Stomach (tissue), 9 donors: ENCODE data around the gene SHE. TPM values are rescaled to one million over a fixed set of nuclear protein-coding genes. Genes with fewer than 3 reads are reported as not detected.
A peak's percentile ranks its signal among the peaks of the same experiment; 100 is the strongest.

Source experiments
- DNase-seq, 2 donors: peaks; one replicate each; pipeline versions ENCODE4 v3.0.0 to v3.0.0-alpha.2; 2013 to 2019
- H3K27ac ChIP-seq, 5 donors: fragments of 200-600 bp in 4 of 5; sonication (generic) in 4 of 5; one replicate each; pipeline ENCODE4 v1.5.1; 2013 to 2019; ENCODE audit warnings: mild to moderate bottlenecking in 1 of 5, moderate library complexity in 1 of 5
- H3K27me3 ChIP-seq, 3 donors: fragments of 200-600 bp; sonication (generic); one replicate each; pipeline ENCODE4 v1.5.1; 2017 to 2019; ENCODE audit warnings: mixed run types in 1 of 3
- H3K36me3 ChIP-seq, 4 donors: fragments of 200-600 bp; sonication (generic); 1 replicate in 3 of 4; 2 replicates in 1 of 4; pipeline ENCODE4 v1.5.1; 2016 to 2019
- H3K4me1 ChIP-seq, 4 donors: fragments of 200-600 bp; sonication (generic); one replicate each; pipeline ENCODE4 v1.5.1; 2016 to 2019
- H3K4me3 ChIP-seq, 4 donors: fragments of 200-600 bp; sonication (generic) in 3 of 4; one replicate each; pipeline ENCODE4 v1.5.1; 2016 to 2019; ENCODE audit warnings: mild to moderate bottlenecking in 1 of 4
- H3K9me3 ChIP-seq, 4 donors: fragments of 200-600 bp; sonication (generic); one replicate each; pipeline ENCODE4 v1.5.1; 2016 to 2019
- EP300 ChIP-seq: sonication (generic); formaldehyde crosslinking; IDR thresholded peaks from one replicate; pipeline ENCODE4 v1.6.1; 2017; ENCODE audit warnings: antibody characterized with exemption
- POLR2A ChIP-seq, 4 donors: fragments of 450-650 bp; IDR thresholded peaks; one replicate each; pipeline ENCODE4 v1.6.1; 2016; ENCODE audit warnings: antibody characterized with exemption in 4 of 4, control low read depth in 2 of 4, mild to moderate bottlenecking in 1 of 4, moderate library complexity in 1 of 4
- POLR2AphosphoS5 ChIP-seq, 3 donors: sonication (generic); formaldehyde crosslinking; IDR thresholded peaks; one replicate each; pipeline ENCODE4 v1.6.1; 2016; ENCODE audit warnings: antibody characterized with exemption in 3 of 3
- WGBS, 5 donors: extraction: QIAGEN DNeasy Blood & Tissue Kit in 3 of 5; methylation state at CpG; one replicate each; pipeline versions ENCODE4 v1.1.5 to v1.1.7; 2013 to 2018; 5-methylcytosine and 5-hydroxymethylcytosine counted together
- intact Hi-C: fragments of 100-400 bp; cut with DNase I; formaldehyde crosslinking; loops from one replicate; pipeline ENCODE4 v1.15.1; 2023; ENCODE audit warnings: low total_unique reads
- polyA plus RNA-seq, 3 donors: library from polyadenylated mRNA; stranded (reverse); fragments of 200-250 nt; gene quantifications; one replicate each; pipeline ENCODE4 v1.2.3, GENCODE V29; 2013
- total RNA-seq, 5 donors: library from RNA; depleted of rRNA; stranded (reverse); fragments of >200 nt; gene quantifications; one replicate each; pipeline versions ENCODE4 v1.1.0 to v1.2.3, GENCODE V29; 2014 to 2016
- TF ChIP-seq, protein P1 (sequence below), 7 experiments: fragments of 450-650 bp in 4 of 7; fragments of 200-600 bp in 3 of 7; sonication (generic) in 3 of 7; IDR thresholded peaks; one replicate each; pipeline ENCODE4 v1.5.1; 2016 to 2019; ENCODE audit warnings: antibody characterized with exemption in 7 of 7, control low read depth in 2 of 7, mild to moderate bottlenecking in 1 of 7
- donor health status: healthy with polysubstance abuse.
- donor health status: Bipolar disorder and iron deficiency.
- donor health status: healthy.

Gene SHE
- total and polyA plus RNA-seq, 8 donors: 0.87 to 13.8 (median 4.5) TPM

DNA sequence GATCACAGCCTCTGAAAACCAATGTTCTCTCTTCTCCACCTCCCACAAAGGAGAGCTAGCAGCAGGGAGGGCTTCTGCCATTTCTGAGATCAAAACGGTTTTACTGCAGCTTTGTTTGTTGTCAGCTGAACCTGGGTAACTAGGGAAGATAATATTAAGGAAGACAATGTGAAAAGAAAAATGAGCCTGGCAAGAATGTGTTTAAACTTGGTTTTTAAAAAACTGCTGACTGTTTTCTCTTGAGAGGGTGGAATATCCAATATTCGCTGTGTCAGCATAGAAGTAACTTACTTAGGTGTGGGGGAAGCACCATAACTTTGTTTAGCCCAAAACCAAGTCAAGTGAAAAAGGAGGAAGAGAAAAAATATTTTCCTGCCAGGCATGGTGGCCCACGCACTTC is 36.0 kb downstream of the SHE start:
- intact Hi-C loops: loop anchor here (10.0 kb wide), 1 partner anchor 61 kb away; the partner anchor contains the start of gene IL6R
- no peak for DNase-seq
- Histone ChIP-seq H3K27me3 (no peaks in the 10 kb centered on the region), H3K4me1 (peaks cover 0 to 58% (median 15%) of the 10 kb centered on the region in 4 donors), H3K36me3 (peaks cover 9 to 42% (median 29%) of the 10 kb centered on the region in 4 donors), H3K4me3 (no peak overlapping the region), H3K9me3 (no peaks in the 10 kb centered on the region), H3K27ac (peak overlapping the region in 3 of 5 donors; percentile 5 to 18 (median 17))
- WGBS, 5 donors: 63 to 74% (median 69%) methylated on average over 3 of the region's 3 CpGs
- TF ChIP-seq POLR2A (IDR thresholded peaks at IDR 0.05) (no peak), POLR2AphosphoS5 (IDR thresholded peaks at IDR 0.05) (no peak)
- TF ChIP-seq, protein P1, sequence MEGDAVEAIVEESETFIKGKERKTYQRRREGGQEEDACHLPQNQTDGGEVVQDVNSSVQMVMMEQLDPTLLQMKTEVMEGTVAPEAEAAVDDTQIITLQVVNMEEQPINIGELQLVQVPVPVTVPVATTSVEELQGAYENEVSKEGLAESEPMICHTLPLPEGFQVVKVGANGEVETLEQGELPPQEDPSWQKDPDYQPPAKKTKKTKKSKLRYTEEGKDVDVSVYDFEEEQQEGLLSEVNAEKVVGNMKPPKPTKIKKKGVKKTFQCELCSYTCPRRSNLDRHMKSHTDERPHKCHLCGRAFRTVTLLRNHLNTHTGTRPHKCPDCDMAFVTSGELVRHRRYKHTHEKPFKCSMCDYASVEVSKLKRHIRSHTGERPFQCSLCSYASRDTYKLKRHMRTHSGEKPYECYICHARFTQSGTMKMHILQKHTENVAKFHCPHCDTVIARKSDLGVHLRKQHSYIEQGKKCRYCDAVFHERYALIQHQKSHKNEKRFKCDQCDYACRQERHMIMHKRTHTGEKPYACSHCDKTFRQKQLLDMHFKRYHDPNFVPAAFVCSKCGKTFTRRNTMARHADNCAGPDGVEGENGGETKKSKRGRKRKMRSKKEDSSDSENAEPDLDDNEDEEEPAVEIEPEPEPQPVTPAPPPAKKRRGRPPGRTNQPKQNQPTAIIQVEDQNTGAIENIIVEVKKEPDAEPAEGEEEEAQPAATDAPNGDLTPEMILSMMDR (IDR thresholded peaks at IDR 0.05): no peak

DNA sequence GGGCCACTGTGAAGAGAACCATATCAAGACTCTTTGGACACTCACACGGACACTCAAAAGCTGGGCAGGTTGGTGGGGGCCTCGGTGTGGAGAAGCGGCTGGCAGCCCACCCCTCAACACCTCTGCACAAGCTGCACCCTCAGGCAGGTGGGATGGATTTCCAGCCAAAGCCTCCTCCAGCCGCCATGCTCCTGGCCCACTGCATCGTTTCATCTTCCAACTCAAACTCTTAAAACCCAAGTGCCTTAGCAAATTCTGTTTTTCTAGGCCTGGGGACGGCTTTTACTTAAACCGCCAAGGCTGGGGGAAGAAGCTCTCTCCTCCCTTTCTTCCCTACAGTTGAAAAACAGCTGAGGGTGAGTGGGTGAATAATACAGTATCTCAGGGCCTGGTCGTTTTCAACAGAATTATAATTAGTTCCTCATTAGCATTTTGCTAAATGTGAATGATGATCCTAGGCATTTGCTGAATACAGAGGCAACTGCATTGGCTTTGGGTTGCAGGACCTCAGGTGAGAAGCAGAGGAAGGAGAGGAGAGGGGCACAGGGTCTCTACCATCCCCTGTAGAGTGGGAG is 36.5 kb downstream of the SHE start:
- Histone ChIP-seq H3K27me3 (no peaks in the 10 kb centered on the region), H3K36me3 (peaks cover 9 to 47% (median 33%) of the 10 kb centered on the region in 4 donors), H3K4me1 (peaks cover 0 to 58% (median 15%) of the 10 kb centered on the region in 4 donors), H3K27ac (peak overlapping the region in 3 of 5 donors; percentile 18 to 30 (median 26)), H3K9me3 (no peaks in the 10 kb centered on the region), H3K4me3 (no peak overlapping the region)
- no peak for DNase-seq
- intact Hi-C loops: loop anchor here (10.0 kb wide), 1 partner anchor 61 kb away; the partner anchor contains the start of gene IL6R
- TF ChIP-seq POLR2AphosphoS5 (IDR thresholded peaks at IDR 0.05): no peak
- TF ChIP-seq POLR2A (IDR thresholded peaks at IDR 0.05): no peak
- TF ChIP-seq EP300: no peak
- TF ChIP-seq, protein P1 (IDR thresholded peaks at IDR 0.05): no peak
- WGBS, 5 donors: 74 to 85% (median 84%) methylated on average over 5 to 8 of the region's 8 CpGs

GRCh38 chr1:154463512-154463990 is 38.7 kb downstream of the SHE start:
- Histone ChIP-seq H3K36me3 (peaks cover 15 to 64% (median 38%) of the 10 kb centered on the region in 4 donors), H3K4me1 (peaks cover 0 to 54% (median 14%) of the 10 kb centered on the region in 4 donors), H3K9me3 (no peaks in the 10 kb centered on the region), H3K4me3 (no peak overlapping the region), H3K27ac (peak overlapping the region in 4 of 5 donors; percentile 44 to 75 (median 66)), H3K27me3 (no peaks in the 10 kb centered on the region)
- WGBS, 5 donors: 43 to 73% (median 54%) methylated on average over 4 of the region's 4 CpGs
- TF ChIP-seq POLR2AphosphoS5 (IDR thresholded peaks at IDR 0.05) (no peak), POLR2A (IDR thresholded peaks at IDR 0.05) (no peak), EP300 (no peak)
- TF ChIP-seq, protein P1 (IDR thresholded peaks at IDR 0.05): no peak
- intact Hi-C loops: loop anchor here (10.0 kb wide), 1 partner anchor 59 kb away; the partner anchor contains the start of gene IL6R
- no peak for DNase-seq

GRCh38 chr1:154460695-154461260 is 41.4 kb downstream of the SHE start:
- Histone ChIP-seq H3K9me3 (no peaks in the 10 kb centered on the region), H3K27ac (peak overlapping the region in 1 of 5 donors; percentile 29), H3K36me3 (peaks cover 16 to 78% (median 56%) of the 10 kb centered on the region in 4 donors), H3K27me3 (no peaks in the 10 kb centered on the region), H3K4me1 (peaks cover 0 to 37% (median 7%) of the 10 kb centered on the region in 4 donors), H3K4me3 (no peak overlapping the region)
- intact Hi-C loops: loop anchor here (10.0 kb wide), 1 partner anchor 56 kb away; the partner anchor contains the start of gene IL6R
- TF ChIP-seq, protein P1 (IDR thresholded peaks at IDR 0.05): no peak
- no peak for TF ChIP-seq POLR2A (IDR thresholded peaks at IDR 0.05)
- TF ChIP-seq EP300: no peak
- DNase-seq: no peak
- 58 to 74% (median 62%) methylated on average over 15 of the region's 15 CpGs for WGBS, 5 donors
